ENCODE measurements around the gene HDGF. TPM values are rescaled to one million over a fixed set of nuclear protein-coding genes. Genes with fewer than 3 reads are reported as not detected.

HDGF gene
- total and polyA plus RNA-seq, 2 of the 8 experiments (the other 6 are each of a cell fraction or from before 2014, with no cell fraction given): 145 to 391 TPM

- TF ChIP-seq CHD7 (IDR thresholded peaks at IDR 0.05; ENCODE audit: insufficient replicate concordance, low read length) (no peak), SP4 (IDR thresholded peaks at IDR 0.05; ENCODE audit: low read length) (no peak), E2F6 (IDR thresholded peaks at IDR 0.05) (peak; percentile 33; the same call in 1 of the 2 replicates), TEAD4 (IDR thresholded peaks at IDR 0.05; ENCODE audit: low read depth, low read length) (no peak), CBX5 (IDR thresholded peaks at IDR 0.05; ENCODE audit: low read depth, low read length) (no peak), NANOG (IDR thresholded peaks at IDR 0.05; ENCODE audit: insufficient read depth, low read depth, low read length, poor library complexity, severe bottlenecking) (peak; percentile 43)
Observed at GRCh38 chr1:156703741-156704140, 47.7 kb downstream of the HDGF start (continued).

Data from H1 (cell line).